ENCODE results near the gene TRANK1.
A peak's percentile ranks its signal among the peaks of the same experiment; 100 is the strongest.

The TRANK1 gene

GRCh38 chr3:36843065-36844051 is 101.5 kb downstream of the TRANK1 start:
- DNase-seq (ENCODE audit: low read depth) = peak; percentile 37

DNA sequence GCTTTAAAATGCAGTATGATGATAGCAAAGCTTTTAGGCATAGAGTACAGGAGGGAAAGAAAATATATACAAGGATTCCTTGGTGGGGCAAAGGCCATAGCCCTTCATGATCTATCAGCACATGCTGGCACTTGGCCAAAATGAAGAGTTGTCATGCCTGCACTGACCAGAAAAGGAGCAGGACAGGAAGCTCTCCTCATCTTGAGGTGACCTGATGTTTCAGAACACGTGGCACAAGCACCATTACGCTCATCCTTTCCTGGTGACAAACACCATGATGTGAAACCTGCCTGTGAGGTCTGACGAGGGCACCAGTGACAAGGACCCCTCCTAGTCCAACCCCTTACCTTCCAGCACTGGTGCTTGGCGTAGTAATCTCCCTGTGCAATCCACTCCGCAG is 102.6 kb downstream of the TRANK1 start:
- no peak for DNase-seq (ENCODE audit: low read depth)

DNA sequence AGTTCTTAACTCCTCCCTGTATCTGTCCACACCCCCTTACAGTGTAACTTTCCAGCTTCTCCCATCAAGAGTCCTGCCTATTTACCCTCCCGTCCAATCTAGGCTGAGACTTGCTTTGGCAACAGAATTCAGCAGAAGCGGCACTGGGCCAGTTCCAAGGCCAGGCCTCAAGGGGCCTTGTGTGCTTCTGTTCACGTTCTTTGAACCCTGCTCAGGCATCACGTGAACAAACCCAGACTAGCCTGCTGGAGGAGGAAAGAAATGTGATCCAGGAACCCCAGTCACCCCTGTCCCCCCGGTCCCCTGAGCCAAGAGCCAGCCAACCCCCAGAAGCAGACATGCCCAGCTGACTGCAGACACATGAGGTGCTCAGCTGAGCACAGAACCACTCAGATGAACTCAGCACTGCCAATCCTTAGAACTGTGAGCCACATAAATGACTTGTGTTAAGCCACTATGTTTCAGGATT is 104.4 kb downstream of the TRANK1 start:
- DNase-seq (ENCODE audit: low read depth) = no peak

GRCh38 chr3:36837089-36837488 is 107.8 kb downstream of the TRANK1 start:
- no peak for DNase-seq (ENCODE audit: low read depth)

- DNase-seq (ENCODE audit: low read depth) = no peak
Observed at GRCh38 chr3:36833160-36833814, 111.6 kb downstream of the TRANK1 start.

DNA sequence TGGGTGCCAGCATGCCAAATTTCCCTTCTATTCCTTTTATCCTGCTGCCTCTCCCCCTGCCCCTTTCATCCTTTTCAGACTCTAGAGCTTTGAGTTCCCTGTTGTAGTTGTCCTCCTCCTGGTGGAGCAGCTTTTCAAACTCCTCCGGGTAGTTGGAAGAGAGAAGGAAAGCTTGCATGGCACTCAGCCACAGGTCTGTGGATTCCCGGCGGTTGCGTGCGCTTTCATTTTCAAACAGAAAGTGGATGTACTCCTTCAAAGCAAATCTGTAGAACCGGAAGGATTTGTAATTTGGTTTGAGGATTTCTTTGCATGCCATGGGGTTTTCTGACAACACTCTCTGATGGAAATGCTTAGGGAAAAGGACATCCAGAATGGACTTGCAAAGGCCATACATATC is 112.4 kb downstream of the TRANK1 start:
- DNase-seq (ENCODE audit: low read depth) = no peak

- no peak for DNase-seq (ENCODE audit: low read depth)
Observed at GRCh38 chr3:36827133-36827532, 117.7 kb downstream of the TRANK1 start.

- no peak for DNase-seq (ENCODE audit: low read depth)
Observed at GRCh38 chr3:36826240-36826639, 118.6 kb downstream of the TRANK1 start.

DNA sequence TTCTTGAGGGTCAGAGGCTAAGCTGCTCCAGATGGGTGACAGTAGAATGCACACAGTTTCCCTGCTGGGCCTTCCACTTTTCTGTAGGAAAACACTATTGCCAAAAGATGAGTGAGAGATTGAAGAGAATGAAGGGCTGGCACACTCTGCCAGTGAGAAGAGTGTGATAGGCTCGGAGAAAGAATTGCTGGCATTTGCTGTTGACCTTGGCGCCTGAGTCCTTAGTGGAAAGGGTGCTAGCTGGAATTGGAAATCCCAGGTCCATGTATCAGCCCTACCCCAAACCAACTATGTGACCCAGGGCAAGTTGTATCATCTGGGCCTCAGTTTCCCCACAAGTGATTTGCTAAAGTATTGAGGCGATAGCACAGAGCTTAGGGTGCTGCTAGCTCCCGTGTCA is 120.4 kb downstream of the TRANK1 start:
- DNase-seq (ENCODE audit: low read depth) = no peak

DNA sequence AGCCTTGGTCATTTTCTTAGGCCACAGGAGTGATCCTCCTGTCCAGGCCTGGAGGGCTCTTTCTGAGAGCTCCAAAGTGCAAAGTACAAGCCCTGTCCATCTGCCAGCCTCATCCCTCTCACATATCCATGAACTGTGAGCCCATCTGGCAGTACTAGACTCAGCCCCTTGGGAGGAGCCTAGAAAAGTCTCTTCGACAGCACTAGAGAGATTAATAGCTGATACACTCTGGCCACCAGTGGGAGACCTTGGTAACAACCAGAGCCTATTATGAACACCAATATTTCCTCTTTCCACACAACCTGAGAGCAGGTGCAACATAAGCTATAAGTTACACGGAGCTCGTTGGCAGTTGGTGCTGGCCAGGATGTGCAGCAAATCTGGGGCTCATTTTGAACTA is 121.0 kb downstream of the TRANK1 start:
- no peak for DNase-seq (ENCODE audit: low read depth)

DNA sequence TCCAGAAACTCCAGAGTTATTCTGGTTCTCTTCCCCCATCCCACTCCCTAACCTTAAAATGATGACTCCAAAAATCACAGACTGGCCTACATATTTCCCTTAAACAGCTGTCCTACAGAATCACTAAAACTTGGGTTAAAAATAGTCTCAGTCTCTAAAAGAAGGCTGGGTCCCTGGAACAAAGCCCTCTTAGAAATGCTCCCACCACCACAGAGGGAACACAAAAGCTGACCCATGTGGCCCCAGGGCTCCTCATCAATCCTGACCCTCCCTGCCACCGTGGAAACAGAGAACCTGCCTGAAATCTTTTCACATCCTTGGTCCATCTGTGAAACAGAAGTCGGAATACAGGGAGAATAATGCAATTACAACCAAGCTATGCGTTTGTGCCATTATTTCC is 124.8 kb downstream of the TRANK1 start:
- DNase-seq (ENCODE audit: low read depth) = no peak

DNA sequence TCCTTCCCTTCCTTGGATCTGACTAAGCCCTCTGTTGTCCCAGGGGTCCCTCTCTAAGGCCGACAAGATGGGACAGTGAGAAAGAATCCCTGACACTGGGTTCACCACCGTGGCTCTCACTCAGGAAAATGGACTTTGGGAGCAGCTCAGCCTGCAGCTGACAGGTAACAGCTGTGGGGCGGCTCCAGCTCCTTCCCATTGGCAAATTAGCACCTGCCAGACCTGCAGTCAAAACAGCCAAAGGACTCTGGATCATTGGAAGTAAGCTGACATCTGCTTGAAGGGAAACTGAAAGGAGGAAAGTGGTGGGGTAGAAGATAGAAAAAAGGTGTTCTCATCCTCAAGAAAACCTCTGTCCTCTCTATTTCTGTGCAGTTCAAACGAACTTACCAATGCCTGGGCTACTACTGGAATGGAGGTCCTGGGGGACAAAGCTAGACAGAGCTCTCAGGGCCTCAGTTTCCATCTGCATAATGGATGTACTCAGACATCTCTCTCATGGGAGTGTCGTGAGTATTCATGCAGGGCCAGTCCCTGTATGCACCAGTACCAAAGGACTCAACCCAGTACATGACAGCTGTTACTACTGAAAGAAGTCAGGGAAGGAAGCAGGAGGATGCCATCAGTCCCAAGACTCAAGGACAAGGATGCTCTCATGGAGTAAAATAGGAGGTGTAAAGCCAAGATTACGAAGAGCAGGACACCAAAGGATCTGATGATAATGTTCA is 126.9 kb downstream of the TRANK1 start:
- no peak for DNase-seq (ENCODE audit: low read depth)

GRCh38 chr3:36815375-36815774 is 129.5 kb downstream of the TRANK1 start:
- no peak for DNase-seq (ENCODE audit: low read depth)

DNA sequence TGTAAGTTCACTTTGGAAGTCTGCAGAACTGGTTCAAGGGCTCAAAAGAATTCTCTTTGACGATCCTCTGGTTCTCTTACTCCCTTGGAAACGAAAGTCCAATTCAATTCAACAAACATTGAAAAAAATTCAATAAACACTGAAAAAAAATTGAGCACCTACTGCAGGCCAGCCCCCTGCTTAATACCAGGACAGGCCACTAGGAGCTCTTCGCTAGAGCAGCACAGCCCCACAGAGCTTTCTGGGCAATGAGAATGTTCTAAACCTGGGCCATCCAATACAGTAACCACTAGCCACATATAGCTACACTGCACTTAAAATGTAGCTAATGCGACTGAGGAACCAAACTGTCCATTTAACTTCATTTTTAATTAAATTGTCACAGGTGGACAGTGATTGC is 130.1 kb downstream of the TRANK1 start:
- DNase-seq (ENCODE audit: low read depth) = no peak

- DNase-seq (ENCODE audit: low read depth) = no peak
Observed at GRCh38 chr3:36814066-36814717, 130.7 kb downstream of the TRANK1 start.

DNA sequence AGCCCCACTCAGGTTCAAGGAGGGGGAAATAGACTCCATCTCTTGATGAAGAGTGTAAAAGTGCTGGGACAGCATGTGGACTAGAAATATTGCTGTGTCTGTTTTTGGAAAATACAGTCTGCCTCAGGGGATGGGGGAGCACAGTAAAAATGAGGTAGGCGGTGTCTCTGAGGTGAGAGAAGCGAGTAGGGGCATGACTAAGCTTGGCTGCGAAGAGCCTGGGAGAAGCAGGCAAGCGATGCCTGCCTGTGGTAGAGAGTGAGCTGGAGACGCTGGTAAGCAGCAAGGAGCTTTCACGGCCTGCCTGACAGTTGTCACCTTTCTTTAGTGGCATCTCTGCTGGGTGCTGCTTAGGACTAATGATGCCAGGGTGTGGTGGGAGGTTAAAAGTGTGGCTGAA is 131.5 kb downstream of the TRANK1 start:
- no peak for DNase-seq (ENCODE audit: low read depth)

DNA sequence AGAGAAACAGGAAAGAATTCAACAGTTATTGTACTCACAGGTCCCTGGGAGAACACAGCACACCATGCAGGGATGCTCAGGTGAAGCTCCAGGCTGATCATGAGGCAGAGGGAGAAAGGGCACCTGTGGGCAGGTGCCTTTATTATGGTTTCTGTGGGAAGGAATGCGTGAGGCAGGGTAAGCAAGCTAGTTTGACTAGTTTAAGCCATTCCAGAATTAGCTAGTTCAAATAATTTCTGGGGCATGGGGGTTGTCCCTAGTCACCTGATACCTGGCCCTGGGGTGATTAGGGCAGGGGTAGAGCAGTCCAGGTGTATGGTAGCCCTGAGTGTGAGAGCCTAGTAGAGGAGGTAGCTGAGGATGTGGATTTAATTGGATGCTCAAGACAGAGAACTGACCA is 132.6 kb downstream of the TRANK1 start:
- no peak for DNase-seq (ENCODE audit: low read depth)

DNA sequence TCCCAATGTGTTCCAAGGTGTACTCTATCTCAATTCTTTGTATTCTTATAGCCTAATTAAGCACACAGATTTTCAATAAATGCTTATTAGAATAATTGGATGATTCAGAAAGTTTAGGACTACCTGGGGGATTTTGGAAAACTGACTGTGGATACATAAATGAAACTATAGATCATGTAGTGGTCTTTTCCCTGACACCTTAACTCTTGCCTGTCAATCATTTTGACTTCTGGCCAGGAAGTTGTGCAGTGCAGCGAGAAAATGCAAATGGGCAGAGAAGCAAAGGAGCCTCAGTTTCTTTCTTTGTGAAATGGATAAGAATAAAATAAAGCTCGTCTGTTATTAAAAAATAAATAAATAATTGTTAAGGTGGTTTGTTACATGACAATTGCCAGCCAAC is 133.1 kb downstream of the TRANK1 start:
- no peak for DNase-seq (ENCODE audit: low read depth)

DNA sequence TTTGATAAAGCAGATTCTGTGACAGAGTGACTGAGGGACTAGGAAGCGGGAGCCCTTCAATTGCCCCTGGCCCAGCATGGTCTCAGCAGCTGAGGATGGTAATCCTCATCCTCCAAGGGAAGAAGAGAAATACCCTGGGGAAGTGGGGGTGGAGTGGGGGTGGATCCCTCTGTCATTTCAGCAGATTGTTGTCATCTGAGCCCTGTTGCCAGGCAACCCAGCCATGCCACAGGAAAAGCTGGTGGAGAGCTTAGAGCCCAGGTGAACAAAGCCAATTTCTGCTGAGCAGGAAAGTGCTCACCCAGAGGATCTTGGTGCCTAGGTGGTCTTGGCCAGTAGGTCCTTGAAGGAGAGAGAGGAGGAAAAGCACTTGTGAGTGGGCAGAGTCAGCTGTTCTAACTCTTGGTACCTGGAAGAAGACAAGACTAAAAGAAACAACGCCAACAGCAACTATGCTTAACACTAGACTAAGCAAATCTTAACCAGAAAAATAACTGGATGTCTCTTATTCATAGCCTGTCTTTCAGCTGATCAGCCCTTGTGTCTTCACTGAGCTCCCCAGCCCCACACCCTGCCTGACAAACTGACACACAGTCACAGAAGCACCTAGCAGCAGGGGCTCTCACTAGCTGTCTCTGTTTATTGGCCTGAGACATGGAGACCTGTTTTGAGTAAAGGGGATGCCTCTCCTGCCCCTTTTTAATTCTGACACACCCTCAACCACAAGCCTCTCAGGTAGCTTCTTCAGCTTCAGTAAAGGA is 140.4 kb downstream of the TRANK1 start:
- no peak for DNase-seq (ENCODE audit: low read depth)

DNA sequence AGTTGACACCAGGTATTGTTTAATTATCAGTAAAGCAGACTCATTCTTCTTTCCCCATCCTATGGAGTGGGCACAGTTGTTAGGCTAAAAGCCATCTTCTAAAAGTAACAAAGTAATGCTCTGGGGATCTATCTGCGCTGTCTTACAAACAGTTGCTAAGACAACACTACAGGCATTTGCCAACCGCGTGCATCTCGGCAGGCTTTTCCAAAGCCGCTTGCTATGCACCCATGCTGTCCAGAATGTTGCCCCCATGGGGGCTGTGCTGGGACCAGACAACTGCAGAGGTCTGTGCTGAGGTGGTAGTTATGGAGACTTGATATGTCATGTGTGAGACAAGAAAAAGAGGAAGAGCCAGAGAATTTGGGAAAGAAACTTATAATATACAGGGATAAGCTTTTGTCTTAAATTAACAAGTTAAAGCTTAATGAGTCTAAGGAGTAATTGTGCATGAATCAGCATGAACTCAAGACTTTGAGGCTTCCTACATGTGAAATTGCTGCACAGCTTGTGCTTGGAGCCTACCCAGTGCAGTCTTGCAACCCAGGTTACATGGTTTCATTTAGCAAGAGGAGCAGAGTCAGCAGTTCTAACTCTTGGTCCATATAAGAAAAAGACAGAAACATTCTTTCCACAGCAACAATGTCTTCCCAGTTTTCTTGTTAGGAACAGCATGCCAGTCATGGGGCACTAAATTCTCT is 141.6 kb downstream of the TRANK1 start:
- no peak for DNase-seq (ENCODE audit: low read depth)

Measured in activated gamma-delta T cell treated with anti-CD3 and anti-CD28 coated beads, Interleukin-2, amount 50 U/mL, for 16 hours (primary cell).